ENCODE results near the gene PRAC2. TPM values are rescaled to one million over a fixed set of nuclear protein-coding genes. Genes with fewer than 3 reads are reported as not detected.
A peak's percentile ranks its signal among the peaks of the same experiment; 100 is the strongest.

The PRAC2 gene
- total RNA-seq, 1 donor from 2014 or later = not detected

DNA sequence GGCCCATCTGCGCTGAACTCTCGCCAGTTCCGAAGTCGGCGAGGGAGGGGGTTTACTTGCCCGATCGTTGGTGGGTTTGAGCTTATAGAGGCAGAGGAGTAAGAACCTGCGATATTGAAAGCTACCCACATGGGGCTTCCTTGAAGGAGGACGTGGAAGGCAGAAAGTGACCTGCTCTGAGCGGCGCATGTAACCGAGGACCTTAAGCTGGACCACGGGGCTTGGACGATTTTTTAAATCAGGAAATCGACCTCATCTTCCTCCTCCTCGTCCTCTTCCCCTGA lies 2.0 kb downstream of the PRAC2 start:
- Mint-ChIP-seq H3K9me3 (ENCODE audit: unreplicated experiment) (peaks cover 1% of the 10 kb centered on the region), H3K27ac (ENCODE audit: unreplicated experiment) (no peak overlapping the region), H3K27me3 (ENCODE audit: unreplicated experiment) (peaks cover 54% of the 10 kb centered on the region), H3K4me3 (ENCODE audit: unreplicated experiment) (no peak overlapping the region), H3K36me3 (ENCODE audit: unreplicated experiment) (peaks cover 3% of the 10 kb centered on the region), H3K4me1 (ENCODE audit: low read depth, unreplicated experiment) (peaks cover 6% of the 10 kb centered on the region)
- no peak for DNase-seq
- TF ChIP-seq, protein P1, sequence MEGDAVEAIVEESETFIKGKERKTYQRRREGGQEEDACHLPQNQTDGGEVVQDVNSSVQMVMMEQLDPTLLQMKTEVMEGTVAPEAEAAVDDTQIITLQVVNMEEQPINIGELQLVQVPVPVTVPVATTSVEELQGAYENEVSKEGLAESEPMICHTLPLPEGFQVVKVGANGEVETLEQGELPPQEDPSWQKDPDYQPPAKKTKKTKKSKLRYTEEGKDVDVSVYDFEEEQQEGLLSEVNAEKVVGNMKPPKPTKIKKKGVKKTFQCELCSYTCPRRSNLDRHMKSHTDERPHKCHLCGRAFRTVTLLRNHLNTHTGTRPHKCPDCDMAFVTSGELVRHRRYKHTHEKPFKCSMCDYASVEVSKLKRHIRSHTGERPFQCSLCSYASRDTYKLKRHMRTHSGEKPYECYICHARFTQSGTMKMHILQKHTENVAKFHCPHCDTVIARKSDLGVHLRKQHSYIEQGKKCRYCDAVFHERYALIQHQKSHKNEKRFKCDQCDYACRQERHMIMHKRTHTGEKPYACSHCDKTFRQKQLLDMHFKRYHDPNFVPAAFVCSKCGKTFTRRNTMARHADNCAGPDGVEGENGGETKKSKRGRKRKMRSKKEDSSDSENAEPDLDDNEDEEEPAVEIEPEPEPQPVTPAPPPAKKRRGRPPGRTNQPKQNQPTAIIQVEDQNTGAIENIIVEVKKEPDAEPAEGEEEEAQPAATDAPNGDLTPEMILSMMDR (IDR thresholded peaks at IDR 0.05; ENCODE audit: partially characterized antibody, unreplicated experiment) = no peak

- H3K9me3 Mint-ChIP-seq (ENCODE audit: unreplicated experiment) = peaks cover 1% of the 10 kb centered on the region
- H3K4me1 Mint-ChIP-seq (ENCODE audit: low read depth, unreplicated experiment) = peaks cover 6% of the 10 kb centered on the region
These were observed 2.5 kb downstream of the PRAC2 start for GRCh38 chr17:48725288-48726064.

DNA sequence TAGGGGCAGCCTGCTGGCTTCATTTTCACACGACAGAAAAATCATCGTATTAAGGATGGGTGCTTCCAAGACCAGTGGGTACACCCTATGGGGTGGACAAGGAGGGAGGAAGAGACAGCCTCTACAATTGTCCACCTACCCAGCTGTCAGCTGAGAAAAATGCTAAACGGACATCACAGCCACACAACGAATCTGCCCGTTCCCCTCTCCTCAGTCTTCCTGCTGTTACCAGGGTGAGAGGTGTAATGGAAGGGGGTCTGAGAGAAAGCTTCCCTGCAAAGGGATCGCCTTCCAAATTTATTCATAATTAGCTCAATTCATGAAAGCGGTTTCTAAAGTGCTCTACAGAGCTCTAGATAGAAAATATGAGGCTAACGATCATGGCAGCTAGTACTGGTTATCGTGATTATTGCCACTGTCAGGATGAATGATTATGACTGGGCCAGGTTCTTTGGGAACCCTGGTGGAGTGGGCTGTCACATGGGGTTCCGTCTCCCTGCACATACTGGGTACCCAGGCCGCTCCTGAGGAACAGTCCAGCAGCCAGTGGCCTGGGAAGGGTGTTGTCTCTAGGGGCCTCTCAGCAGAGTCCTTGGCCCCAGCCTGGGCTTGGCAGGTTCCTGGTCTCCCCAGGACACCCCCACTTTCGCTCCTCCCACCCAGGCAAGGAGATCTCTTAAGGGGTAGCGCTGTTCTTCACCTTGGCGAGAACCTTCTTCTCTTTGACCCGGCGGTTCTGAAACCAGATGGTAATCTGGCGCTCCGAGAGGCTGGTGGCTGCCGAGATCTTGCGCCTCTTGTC lies 3.3 kb downstream of the PRAC2 start:
- peaks cover 3% of the 10 kb centered on the region for H3K36me3 Mint-ChIP-seq (ENCODE audit: unreplicated experiment)
- peaks cover 50% of the 10 kb centered on the region for H3K27me3 Mint-ChIP-seq (ENCODE audit: unreplicated experiment)
- no peak for DNase-seq
- H3K4me1 Mint-ChIP-seq (ENCODE audit: low read depth, unreplicated experiment) = peaks cover 6% of the 10 kb centered on the region
- TF ChIP-seq, protein P1 (IDR thresholded peaks at IDR 0.05; ENCODE audit: partially characterized antibody, unreplicated experiment) = no peak
- no peak overlapping the region for H3K27ac Mint-ChIP-seq (ENCODE audit: unreplicated experiment)
- no peak overlapping the region for H3K4me3 Mint-ChIP-seq (ENCODE audit: unreplicated experiment)
- peaks cover 1% of the 10 kb centered on the region for H3K9me3 Mint-ChIP-seq (ENCODE audit: unreplicated experiment)

More at GRCh38 chr17:48725288-48726064, 2.5 kb downstream of the PRAC2 start:
- DNase-seq = no peak
- Mint-ChIP-seq H3K27ac (ENCODE audit: unreplicated experiment) (no peak overlapping the region), H3K27me3 (ENCODE audit: unreplicated experiment) (peaks cover 52% of the 10 kb centered on the region), H3K36me3 (ENCODE audit: unreplicated experiment) (peaks cover 3% of the 10 kb centered on the region), H3K4me3 (ENCODE audit: unreplicated experiment) (no peak overlapping the region)
- TF ChIP-seq, protein P1 (IDR thresholded peaks at IDR 0.05; ENCODE audit: partially characterized antibody, unreplicated experiment) = no peak

DNA sequence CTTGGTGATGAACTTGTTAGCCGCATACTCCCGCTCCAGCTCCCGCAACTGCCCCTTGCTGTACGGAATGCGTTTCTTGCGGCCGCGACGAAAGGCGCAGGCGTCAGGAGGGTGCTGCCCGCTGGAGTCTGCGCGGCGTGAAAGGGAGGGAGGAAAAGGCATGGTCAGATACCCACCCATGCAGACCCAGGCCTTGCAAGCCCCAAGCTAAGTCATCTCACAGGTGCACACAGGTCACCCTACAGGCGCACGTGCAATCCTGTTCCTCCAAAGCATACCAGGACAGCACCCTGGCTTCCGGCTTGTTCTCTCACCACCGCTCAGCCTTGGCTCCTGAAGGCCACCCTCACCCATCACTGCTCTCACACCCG lies 3.9 kb downstream of the PRAC2 start:
- Mint-ChIP-seq H3K27ac (ENCODE audit: unreplicated experiment) (no peak overlapping the region), H3K9me3 (ENCODE audit: unreplicated experiment) (peaks cover 1% of the 10 kb centered on the region), H3K36me3 (ENCODE audit: unreplicated experiment) (peaks cover 3% of the 10 kb centered on the region), H3K4me3 (ENCODE audit: unreplicated experiment) (peak overlapping the region; percentile 52), H3K27me3 (ENCODE audit: unreplicated experiment) (peaks cover 50% of the 10 kb centered on the region), H3K4me1 (ENCODE audit: low read depth, unreplicated experiment) (peaks cover 6% of the 10 kb centered on the region)
- DNase-seq = no peak
- TF ChIP-seq, protein P1 (IDR thresholded peaks at IDR 0.05; ENCODE audit: partially characterized antibody, unreplicated experiment) = no peak
